GM21515 (cell line): ENCODE results near the gene MYO9A.

Source experiments
- ATAC-seq: cut with Tn5 transposase; IDR thresholded peaks from one replicate; pipeline ENCODE4 v1.9.1; 2021; ENCODE audit not compliant: unreplicated experiment

MYO9A gene

DNA sequence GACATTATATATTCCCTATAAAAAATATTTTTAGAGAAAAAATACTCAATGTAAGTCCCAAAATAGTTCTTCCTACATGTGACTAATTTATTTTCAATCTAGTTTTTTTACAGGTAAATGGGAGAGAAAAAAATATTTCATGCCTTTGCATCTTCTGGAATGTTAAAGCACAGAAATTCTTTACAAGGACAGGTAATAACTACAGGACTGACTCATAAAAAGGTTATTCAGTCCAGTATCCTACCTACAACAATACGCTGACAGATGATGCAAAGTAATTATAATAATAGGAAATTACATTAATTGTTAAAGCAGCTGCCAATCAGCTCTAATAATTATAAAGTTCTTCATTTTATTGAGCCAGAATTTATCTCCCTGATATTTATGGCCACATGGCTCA is 147.5 kb downstream of the MYO9A start:
- ATAC-seq, result no peak

DNA sequence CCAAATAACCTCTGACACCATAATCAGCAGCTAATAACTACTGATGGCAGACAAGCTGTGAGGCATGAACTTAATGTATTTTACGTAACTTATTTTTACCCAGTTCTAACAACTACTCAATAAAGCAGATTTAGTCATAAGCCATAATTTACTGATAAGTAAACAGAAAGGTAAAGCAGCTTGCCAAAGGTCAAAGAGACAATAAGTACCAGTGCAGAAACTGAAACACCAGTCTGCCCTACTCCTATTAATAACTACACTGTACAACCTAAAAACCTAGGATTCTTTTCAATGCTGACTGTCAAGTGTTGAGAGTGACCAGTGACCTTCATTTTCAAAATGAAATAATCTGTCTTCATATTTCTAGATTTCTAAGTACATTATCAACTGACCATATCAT is 155.4 kb downstream of the MYO9A start:
- no peak for ATAC-seq

DNA sequence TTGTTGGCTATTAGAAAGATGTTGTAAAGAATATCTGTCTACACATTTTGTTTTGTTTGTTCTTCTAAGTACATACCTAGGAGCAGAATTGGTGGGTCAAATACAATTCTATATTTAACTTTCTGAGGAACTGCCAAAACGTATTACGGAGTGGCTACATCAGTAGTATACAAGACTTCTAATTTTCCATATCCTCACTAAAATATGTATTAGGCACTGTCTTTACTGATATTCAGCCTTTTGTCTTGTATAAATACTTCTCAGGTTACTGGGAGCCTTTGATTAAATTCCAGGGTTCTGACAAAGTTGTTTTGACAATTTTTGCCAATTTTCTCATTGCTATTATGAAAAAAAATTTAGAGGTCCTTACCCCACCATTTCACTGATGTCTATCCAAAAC is 160.9 kb downstream of the MYO9A start:
- ATAC-seq, result no peak

DNA sequence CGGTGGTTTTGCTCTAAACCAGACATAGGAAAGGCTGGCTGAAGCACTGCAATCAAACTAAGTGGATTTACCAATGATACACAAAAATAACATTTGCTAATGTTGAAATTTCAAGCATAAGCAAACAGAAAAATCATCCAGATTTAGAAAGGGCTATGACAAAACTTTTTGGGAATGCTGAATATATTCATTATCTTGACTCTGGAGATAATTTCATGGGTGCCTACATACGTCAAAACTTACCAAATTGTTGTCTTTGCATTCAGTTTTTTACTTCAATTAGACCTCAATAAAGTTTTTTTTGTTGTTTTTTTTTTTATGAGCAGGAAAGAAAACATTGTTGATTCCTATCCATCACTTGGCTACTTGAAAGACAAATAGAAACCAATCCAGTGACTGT is 166.8 kb downstream of the MYO9A start:
- ATAC-seq, result no peak

DNA sequence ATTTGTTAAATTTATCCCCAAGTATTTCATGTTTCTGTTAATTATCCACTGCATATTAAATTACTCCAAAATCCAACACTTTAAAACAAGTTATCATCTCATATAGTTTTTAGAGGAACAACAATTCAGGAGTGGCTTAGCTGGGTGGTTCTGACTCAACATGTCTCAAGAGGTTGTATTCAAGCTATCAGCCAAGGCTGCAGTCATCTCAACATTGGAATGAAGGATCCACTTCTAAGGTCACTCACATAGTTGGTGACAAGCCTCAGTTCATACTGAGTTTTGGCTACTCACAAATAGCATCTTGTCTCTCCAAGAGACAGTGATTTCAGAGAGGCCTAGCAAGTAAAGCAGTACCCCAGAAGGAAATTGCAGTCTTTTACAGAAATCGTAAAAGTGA is 172.9 kb downstream of the MYO9A start:
- ATAC-seq, result no peak

DNA sequence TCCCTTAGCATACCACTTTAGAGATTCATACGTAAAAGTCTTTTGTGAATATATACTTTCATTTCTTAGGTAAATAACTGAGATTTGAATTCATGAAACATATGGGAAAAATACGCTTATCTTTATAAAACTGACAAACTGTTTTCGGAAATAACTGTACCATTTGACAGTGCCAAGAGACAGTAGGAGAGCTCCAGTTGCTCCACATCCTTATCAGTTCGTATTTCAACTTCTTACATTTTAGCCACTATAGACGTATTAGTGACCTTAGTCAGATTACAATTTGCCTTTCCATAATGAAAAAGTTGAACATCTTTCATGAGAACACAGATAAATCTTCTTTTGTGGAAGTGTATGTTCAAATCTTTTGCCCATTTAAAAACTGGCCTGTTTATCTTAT is 174.1 kb downstream of the MYO9A start:
- no peak for ATAC-seq

DNA sequence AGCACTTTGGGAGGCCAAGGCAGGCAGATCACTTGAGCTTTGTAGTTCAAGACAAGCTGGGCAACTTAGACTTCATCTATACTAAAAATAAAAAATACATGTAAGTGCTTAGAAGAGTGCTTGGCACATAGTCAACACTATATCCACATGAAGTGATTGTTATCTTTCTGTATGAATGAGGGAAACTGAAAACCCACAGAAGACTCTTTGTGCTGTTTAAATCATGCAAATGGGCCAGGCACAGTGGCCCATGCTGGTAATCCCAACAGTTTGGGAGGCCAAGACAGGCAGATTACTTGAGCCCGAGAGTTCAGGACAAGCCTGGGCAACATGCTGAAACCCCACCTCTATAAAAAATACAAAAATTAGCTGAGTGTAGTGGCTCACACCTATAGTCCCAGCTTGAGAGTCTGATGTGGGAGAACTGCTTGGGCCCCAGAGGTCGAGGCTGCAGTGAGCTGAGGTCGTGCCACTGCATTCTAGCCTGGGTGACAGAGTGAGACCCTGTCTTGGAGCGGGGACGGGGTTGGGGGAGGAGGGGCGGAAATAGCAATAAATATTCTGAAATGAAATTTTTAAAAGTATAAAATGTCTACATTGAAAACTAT is 177.9 kb downstream of the MYO9A start:
- ATAC-seq, result no peak

DNA sequence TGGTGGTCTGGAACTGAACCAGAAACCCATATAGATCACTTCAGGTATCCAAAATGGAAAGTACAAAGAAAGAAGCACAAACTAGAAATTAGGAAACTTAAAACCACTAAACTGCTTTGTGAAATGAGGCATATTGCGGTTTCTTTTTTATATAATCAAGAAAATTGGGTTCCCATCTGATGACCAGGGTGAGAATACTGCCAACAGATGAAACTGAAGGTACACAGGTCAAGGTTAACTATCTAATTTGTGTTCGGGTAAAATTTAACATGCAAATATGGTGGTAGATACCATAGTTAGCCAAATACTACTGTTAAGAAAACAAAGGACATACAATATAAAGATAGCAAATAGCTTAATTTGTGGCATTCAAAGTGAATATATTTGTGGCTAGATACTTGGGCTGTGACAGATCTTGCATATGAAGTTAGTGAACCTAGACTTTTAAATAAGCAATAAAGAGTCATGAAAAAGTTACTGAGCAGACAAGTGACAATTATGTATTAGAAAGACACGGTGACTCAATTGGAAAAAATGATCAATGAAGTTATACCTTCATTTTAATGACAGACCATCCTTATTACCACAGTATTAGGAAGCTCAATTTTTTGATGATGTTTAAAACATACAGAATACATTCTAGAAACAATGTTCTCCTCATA is 180.2 kb downstream of the MYO9A start:
- ATAC-seq, result no peak

DNA sequence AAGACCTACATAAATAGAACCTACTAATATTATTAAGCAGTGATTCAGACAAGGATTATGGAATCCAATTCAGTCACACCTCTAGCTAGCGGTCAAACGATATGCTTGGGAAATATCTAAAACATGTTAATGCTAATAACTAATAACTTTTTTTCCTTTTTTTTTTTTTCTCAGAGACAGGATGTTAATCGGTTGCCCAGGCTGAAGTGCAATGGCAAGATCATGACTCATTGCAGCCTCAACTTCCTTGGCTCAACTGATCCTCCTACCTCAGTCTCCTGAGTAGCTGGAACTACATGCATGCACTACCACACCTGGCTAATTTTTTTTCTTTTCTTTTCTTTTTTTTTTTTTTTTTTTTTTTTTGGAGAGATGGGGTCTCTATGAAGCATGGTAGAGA is 183.5 kb downstream of the MYO9A start:
- ATAC-seq, result no peak

DNA sequence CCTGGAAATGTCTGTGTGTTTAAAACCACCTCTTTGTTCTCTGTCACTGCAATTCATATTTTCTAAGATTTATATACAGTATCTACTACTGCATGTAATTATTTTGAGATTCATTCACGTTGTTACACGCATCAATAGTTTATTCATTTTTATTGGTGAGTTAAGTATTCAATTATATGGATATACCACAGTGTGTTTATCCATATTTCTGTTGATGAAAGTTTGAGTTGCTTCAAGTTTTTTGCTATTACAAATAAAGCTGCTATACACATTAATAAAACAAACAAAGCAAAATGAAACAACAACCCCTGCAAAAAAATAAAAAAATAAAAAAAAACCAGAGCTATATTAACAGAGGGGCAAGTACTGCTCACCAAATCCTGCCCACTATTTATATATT is 185.3 kb downstream of the MYO9A start:
- no peak for ATAC-seq

DNA sequence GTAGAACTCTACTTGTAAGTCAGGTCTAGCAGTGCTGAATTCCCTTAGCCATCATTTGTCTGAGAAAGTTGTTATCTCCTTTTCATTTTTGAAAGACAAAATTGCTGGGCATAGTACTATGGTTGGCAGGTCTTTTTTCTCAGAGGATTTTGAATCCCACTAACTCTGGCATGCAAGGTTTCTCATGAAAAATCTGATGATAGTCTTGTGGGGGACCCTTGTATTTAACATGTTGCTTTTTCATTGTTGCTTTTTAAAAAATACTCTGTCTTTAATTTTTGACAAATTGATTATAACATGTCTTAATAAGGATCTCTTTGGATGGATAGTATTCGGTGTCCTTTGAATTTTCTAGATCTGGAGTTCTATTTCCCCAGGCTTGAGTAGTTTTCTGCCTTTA is 186.7 kb downstream of the MYO9A start:
- ATAC-seq, result no peak

DNA sequence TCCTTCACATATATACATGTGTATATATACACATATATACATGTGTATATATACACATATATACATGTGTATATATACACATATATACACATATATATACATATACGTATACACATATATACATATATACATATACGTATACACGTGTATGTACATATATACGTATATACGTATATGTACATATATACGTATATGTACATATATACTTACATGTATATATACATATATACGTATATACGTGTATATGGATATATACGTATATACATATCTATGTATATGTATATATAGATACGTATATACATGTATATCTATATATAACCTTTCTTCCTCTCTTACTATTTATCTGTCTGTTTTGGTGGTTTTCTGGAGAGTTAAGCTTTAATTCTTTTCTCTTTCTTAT is 192.8 kb downstream of the MYO9A start:
- ATAC-seq, result no peak

DNA sequence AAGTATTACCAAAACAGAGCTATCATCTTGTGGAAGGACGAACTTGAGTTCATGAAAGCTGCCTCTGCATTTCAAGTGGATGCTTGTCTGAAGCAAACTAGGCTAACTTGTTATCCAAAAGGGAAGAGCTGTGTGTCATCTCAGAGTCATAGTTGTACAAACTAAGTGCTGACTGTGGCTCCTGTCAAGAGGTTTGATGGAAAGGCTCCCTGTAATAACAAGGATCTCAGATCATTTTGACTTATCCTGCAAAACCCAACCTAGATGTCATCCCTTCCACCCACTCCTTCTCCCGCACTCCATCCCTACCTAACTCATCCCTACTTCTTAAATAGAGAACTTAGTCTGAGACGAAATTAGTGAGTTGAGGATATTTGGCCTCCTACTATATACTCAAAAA is 196.8 kb downstream of the MYO9A start:
- no peak for ATAC-seq

DNA sequence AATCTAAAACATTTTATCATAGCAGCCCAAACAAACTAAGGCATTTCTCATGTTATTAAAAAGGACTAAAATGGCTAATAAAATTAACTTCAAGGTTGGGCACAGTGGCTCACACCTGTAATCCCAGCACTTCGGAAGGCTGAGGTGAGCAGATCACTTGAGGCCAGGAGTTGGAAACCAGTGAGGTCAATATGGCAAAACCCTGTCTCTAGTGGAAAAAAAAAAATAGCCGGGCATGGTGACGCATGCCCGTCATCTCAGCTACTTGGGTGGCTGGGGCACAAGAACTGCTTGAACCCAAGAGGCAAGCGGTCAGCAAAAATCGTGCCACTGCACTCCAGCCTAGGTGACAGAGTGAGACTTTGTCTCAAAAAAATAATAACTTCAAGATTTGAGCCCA is 197.4 kb downstream of the MYO9A start:
- ATAC-seq, result no peak

DNA sequence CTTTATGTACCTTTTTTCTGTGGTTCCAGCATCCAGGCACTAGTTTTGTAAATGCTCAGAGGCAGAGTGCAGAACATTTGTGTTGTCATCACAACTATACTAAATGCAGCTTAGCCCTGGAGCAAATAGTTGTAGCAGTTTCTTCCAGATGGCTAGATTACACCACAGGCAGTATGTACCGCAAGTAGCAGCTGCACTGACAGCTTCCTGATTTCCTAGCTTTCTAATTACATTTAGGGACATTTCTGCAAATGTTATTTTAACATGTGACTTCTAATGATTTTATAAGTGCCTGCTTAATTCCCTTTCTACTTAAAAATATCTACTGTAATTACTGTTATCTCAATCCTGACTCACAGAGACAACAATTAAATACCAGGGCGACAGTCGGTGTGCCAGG is 201.1 kb downstream of the MYO9A start:
- ATAC-seq, result no peak

DNA sequence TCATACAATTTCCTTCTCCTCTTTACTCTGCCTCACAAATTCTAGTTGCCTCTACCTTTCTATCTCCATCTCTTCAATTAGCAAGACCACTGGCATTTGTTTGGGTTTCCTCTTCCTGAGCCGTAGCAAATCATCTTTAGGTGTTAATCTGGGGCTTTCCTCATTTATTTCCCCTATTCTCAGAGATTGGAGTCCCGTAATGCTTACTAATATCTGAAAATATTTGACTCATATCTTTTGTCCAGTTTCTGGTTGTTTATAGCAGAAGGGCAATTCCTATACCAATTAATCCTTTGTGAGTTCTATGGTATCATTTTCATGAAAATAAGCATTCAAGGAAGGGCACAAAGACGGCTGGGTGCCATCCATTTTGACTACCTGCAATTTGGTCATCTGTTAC is 203.9 kb downstream of the MYO9A start:
- no peak for ATAC-seq

DNA sequence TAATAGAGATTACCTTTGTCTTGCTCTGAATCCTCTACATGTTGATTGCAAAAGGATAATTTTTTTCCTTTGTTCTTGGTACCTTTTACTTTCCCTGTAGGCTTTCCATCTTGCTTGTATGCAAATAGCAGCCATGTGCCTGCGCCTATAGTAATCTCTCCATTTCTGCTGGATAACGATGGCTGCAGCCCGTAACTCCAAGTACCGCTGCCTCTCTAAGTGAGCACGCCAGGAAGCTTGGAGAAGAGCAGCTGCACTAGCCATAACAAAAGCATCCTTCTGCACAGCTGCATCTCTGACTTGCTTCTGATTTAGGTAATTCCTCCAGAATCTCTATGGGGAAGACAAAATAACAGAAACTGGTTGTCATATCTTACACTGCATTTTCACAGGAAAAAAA is 218.3 kb downstream of the MYO9A start:
- no peak for ATAC-seq

DNA sequence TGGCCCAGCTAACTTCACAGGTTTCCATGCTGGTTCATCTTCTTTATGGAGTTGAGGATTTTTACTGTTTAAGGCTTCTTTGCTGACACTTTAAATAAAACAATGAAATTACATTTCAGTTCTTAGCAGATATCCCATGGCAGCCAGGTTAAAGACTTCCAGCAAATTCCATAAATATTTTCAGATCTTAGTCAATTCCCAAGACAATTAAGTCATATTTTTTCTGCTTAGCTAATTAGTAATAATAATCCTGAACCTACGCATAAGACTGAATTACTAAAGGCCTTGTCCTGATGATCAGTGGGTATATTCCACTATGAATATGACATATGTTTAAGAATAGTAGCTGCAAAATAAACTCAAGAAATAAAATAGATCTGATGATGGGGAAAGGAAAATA is 224.3 kb downstream of the MYO9A start:
- no peak for ATAC-seq

DNA sequence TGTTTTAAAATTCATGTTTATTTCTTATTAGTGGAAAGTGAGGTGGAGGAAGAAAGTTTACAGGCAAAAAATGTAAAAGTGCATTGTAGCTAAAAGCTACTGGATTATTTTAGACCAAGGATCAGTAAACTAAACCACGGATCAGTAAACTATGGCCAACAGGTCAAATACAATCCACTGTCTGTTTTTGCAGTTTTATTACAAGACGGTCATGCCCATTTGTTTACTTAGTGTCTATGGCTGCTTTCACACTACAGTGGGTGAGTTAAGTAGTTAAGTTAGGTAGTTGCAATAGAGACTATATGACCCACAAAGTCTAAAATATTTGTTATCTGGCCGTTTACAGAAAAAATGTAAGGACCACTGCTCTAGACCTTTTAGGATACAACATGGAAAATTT is 225.6 kb downstream of the MYO9A start:
- no peak for ATAC-seq

DNA sequence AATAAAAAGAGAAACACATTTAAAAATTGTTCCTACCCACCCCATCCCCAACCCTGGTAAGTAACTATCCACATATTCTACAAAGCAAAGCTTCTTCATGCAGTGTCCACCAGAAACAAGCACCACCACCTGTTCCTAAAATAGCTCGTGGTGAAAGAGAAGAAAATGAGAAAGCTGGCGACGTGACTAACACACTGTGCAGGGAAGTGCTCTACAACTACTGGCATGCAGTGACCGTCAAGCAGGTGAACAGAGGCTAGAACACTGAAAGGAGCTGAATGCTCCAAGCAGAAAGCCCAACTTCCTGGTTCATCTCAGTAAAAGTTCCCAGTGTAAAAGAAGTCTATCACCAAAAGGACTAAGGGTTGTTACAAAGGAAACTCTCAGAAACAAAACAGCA is 226.9 kb downstream of the MYO9A start:
- ATAC-seq, result no peak

DNA sequence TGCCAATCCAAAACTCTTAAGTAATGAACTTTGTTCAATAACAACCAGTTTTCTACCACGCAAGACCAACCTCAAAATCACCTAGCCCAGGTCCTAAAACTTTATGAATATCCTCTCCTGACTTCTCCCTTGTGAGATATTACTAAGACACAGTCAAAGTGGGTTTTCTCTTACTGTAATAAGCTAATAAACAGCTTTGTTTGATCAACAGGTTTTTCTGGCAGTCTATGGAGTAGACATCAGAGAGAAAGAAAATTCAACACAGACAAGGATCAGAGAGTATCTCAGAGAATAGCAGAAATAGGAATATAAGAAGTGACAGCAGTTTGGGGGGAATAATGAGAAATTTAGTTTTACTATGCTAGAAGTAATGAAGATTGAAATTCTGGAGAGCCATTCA is 228.0 kb downstream of the MYO9A start:
- no peak for ATAC-seq

DNA sequence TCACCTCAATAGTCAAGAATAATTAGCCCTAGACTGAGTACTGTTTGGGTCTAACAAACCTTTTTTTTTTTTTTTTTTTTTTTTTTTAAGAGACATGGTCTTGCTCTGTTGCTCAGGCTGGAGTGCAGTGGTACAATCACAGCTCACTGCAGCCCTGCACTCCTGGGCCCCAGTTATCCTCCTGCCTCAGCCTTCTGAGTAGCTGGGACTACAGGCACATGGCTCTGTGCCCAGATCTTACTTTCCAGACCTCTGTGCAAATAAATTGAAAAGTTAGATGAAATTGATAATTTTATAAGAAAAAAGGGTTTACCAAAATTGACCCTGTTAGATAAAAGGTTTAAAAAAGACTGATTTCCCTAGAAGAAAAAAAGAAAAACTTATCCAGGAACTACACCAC is 228.6 kb downstream of the MYO9A start:
- ATAC-seq, result peak; percentile 21

DNA sequence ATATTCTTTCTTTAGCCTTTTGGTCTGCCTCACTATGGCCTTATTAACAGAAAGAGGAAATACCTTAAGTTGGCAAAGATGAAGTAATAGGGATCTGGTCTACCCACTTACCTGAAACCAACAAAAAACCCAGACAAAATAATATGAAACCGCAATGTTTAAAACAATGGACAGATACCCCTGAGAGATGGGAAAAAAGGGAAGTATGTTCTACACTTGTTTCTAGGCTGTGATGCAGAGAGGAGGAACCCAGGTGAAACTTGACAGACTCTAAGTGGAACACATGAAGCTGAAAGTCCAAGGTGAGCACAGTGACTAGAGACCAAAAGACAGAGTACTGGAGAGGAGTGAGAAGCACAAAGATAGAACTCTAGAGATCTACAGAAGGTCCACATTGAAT is 229.2 kb downstream of the MYO9A start:
- ATAC-seq, result peak; percentile 69
